HG03565 (cell line): ENCODE data around the gene LIN7C.
A peak's percentile ranks its signal among the peaks of the same experiment; 100 is the strongest.

Experiments used
- ATAC-seq: cut with Tn5 transposase; IDR thresholded peaks from one replicate; pipeline ENCODE4 v1.9.1; 2021; ENCODE audit warnings: mild to moderate bottlenecking, moderate library complexity; ENCODE audit not compliant: unreplicated experiment

Gene LIN7C

DNA sequence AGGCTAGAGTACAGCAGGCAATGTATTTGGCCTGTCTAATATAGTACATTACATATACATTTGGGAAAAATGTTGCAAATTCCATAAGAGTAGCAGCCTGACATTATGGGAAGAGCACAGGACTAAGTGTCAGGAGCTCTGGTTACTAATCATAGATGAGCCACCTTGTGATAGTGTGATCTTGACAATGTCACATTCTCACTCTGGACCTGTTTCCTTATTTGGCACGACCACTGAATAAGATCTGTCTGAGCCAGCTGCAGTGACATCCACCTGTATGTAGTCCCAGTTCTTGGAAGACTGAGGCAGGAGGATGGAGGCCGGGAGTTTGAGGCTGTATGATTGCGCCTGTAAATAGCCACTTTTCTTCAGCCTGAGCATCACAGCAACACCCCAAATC lies 5.7 kb upstream of the LIN7C start:
- ATAC-seq, result no peak

DNA sequence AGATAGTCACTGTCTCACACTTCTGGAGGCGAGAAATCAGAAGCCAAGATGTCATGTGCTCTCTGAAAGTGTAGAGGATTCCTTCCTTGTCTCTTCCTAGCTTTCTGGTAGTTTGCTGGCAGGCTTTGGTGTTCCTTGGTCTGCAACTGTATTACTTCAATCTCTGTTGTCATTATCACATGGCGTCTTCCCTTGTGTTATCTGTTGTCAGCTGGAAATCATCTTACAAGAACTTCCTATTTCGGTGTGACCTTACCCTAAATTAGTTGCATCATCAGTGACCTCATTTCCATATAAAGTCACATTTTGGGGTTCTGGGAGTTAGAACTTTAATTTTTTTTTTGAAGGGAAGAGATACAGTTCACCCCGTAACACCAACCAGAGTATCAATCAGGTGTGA lies 3.3 kb upstream of the LIN7C start:
- ATAC-seq, result no peak

DNA sequence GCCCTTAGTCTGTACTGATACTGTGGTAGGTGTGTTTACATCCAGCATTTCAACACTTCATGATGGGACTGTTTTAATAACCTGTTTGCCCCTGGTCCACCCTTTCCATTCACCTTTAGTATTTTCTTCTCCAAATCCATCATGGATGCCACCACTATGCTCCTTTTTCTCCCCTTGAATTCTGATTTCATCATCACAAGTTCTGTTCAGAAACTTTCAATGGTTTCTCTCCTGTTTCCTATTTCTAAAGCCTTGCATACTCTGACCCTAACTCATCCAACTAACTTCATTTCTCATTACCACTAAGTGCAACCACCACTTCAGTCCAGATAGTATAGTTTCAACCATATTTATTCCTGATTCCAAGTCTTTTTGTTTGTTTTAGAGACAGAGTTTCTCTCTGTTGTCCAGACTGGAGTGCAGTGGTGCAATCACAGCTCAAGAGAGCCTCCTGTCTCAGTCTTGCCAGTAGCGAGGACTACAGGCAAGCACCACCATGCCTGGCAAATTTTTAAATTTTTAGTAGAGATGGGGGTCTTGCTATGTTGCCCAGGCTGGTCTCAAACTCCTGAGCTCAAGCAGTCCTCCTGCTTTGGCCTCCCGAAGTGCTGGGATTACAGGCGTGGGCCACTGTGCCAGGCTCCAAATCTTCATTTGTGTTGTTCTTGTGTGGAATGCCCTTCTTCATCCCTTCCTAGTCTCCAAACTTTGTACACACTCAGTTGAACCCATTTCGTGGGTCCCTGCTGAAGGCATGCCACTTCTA lies 1.2 kb upstream of the LIN7C start:
- ATAC-seq, result no peak

DNA sequence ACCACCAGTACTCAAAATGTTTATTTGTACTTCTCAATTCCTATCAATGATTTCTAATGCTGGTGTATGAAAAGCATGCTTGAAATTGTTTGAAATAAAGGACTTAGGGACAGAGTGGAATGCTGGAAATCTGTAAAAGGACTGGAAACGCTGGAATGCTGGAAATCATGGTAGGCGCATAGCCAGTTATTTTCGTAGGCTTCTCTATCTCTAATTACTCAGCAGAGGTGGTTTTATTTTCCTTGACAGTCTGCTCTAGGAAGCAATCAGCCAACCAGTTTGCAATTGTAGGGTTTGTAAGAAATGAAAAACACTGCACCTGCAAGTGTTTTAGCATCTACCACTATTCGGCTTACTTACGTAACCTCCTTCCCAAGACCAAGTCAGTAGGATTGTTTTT lies 788 bp downstream of the LIN7C start:
- ATAC-seq, result peak; percentile 0

DNA sequence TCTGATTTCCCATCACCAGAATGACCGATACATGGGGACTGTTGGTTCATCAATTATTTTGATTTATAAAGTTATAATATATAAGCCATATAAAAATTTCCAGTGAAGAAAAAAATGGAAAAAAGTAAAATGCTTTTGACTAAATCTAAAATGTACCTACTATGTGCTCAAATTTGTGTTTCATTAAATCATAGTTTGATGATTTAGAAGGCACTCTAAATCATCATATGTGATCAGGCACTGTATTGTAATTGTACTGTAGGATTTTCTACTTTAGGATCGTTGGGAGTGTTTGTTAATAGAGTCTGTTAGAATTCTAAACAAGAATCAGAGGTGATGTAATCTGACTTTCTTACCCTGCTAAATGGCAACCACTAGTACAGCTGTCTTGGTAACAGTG lies 2.4 kb downstream of the LIN7C start:
- ATAC-seq, result no peak

DNA sequence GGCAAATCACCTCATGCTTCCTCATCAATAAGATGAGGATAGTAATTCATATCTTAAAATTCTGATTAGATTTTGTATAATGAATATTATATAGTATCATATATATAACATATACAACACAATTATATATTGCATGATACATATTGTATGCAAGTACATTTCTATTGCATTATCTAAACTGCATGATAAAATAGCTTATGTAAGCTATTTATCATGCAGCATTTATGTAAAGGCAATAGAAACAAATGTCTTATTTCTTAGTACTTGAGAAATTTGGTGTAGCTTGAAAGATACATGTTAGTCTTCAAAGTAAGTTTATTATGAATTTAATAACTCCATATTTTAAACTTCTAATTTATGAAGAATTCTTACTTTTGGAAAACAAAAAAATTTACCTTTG lies 5.5 kb downstream of the LIN7C start:
- ATAC-seq, result no peak

DNA sequence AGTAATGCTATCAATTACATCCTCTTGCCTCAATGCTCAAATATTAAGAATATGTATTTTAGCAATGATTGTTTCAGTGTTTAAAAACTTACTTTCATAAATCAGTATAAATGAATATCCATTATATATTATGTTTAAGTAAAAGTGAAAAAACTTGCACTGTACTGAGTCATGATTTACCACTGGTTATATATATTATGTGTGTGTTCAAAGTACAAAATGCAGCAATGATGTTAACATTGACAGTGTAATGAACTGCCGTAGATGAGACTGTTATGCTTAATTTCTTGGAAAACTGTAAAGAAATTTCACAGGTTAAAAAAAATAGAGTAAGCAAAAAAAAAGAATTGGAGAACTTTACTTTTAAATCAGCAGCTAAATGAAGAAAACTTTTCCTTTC lies 8.7 kb downstream of the LIN7C start:
- ATAC-seq, result no peak

DNA sequence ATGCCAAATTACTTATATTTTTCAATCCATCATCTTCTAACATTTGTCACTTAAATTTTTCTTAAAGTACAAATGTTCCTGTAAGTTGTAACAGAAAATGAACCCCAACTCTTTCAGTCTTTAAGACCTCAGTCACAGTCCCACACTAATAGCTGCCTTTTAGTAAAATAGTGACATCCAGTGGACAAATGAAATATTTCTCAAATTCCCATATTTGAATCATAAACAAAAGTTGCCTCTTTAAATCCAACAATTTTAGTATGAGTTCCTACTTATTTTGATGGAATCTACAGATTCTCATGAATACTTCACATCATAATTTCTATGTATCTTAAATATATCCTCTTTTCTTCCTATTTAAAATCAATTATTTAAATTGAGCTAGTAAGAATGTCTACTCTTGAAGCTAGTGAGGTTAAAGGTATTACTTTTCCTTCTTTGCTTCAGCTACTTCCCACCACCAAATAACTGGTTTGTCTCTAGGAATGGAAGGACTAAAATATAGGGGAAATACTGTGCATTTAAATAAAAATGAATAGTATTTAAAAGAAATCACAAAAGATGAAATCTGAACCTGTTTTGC lies 9.2 kb downstream of the LIN7C start:
- peak; percentile 78 for ATAC-seq

DNA sequence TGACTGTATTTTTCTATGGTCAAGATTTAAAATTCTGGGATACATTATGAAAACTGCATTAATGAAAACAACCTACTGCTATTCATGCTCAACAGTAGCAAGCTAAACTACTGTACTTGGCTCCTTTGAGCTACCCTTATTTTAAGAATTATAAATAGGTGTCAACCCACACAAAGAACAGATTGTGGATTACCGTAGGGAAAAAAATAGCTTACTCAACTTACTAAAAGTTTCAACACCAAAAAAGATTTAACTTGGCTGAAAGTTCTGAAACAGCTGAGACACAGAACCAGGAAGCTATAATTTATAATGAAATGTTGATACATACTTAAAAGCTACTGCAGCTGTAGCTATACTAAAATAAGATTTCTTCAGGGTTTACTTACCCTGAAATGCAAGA lies 10.1 kb downstream of the LIN7C start:
- ATAC-seq, result no peak

DNA sequence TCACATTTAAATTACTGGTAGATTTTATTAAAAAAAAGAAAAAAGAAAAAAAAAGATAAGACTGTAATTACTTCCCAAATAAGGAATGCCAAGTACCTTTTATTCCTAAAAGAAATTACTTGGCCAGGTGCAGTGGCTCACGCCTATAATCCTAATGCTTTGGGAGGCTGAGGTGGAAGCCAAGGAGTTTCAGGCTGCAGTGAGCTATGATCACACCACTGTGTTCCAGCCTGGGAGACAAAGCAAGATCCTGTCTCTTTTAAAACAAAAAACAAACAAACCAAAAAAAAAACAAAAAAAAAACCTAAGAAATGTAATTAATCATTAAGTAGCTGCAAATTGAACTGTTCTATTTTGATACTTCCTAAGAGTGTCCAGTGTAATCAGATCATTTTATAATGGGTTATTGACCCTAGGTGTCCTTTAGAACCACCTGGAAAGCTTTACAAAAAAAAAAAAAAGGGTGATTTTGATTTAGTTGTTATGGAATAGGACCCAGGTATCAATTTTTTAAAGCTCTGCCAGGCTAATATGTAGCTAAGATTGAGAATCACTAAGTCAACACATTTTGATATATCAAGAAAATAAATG lies 10.8 kb downstream of the LIN7C start:
- no peak for ATAC-seq

DNA sequence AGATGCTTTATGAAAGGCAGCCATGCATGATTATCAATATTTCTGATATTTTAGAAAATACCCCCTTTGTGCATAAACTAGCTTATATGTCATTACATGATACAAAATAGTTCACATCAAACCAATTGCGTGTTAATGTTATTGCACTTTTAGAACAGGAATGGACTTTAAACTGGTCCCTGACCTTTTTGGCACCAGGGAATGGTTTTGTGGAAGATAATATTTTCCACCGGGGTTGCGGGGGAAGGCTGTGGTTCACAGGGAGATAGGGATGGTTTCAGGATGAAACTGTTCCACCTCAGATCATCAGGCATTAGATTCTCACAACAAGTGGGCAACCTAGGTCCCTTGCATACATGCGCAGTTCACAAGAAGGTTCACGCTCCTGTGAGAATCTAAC lies 17.5 kb downstream of the LIN7C start:
- ATAC-seq, result no peak

DNA sequence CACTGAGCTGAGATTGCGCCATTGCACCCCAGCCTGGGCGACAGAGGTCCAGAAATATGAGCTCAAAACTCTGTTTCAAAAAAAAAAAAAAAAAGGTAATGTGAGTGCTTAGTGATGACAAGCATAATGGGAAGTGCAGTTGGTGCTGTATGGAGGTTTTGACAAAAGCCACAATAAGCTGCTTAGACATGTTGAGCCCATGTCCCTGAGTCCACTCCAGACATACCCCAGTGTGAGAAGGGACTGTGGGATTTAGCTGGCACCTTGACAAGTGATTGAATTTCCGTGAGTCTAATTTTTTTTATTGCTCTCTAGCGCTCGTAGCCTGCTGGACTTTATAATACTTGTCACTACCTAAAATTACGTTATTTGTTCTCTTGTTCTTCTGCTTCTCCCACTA lies 18.9 kb downstream of the LIN7C start:
- no peak for ATAC-seq

DNA sequence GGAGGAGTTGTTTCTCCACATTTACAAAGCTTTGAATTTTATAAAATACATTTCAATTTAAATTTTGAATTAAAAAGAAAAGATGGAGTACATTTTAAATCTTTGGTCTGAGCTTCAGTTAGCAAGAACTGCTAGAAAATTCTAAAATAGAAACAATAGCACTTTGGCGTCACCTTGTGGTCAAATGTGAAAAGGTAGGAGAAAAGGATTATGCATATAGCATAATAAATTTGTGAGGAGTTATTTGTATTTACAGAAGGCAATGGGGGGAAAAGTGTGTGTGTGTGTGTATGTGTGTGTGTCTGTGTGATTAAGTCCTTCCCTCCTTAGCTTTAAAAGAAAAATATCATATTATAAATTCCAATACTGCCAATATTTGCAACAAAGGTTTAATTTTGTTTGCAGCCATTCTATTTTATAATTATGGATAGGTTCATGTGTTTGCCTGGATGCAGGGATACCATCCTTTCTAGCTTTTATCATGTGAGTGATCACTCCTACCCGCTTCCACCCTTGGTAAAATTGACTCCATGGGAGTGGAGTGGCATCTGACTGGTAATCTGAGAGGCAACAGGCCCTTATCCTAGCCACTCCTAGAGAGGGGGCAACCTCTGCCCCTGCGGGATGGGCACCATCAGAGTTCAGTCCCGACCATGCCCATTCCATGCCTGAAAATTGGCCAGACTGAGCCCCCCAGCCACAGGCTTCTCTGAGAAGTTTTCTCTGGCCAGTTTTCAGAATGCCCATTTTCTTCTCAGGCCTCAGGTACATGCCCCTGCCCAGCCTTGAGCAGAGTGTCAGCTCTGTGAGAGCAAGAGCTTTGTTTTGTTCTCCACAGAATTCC lies 20.4 kb downstream of the LIN7C start:
- peak; percentile 60 for ATAC-seq

DNA sequence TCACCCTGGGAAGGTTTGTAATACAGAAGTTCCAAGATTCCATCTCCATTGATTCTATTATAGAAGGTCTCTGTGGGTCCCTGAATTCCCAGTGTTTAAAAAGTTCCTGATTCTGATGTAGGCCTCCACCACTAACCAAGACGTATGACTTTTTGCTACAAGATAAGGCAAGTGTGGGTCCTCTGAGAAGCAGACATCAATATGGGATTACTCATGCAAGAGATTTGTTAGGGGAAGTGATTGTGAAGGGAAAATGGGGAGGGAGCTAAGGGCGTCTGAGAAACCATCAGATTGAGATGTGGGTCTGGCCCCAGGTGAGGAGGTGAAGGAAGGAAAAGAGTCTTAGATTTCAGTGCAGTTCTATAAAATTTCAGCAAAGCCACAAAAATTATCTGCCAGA lies 23.8 kb downstream of the LIN7C start:
- ATAC-seq, result no peak

DNA sequence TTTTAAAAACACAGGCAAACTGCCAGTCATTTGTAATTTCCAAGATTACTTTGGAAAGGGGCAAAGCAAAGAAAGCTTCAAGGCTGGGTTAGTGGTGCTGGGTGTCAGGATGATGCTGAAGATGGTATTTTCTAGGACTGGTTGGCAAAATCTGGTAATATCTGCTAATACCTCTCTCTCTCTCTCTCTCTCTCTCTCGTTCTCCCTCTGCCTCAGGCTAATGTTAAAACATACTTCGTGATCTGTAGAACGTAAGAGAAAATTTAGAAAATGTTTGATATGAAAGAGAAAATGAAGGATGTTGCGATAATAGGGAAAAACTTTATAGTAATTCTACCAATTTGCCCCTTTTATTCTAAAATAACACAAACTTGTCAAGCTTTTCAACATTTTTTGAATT lies 24.6 kb downstream of the LIN7C start:
- no peak for ATAC-seq

DNA sequence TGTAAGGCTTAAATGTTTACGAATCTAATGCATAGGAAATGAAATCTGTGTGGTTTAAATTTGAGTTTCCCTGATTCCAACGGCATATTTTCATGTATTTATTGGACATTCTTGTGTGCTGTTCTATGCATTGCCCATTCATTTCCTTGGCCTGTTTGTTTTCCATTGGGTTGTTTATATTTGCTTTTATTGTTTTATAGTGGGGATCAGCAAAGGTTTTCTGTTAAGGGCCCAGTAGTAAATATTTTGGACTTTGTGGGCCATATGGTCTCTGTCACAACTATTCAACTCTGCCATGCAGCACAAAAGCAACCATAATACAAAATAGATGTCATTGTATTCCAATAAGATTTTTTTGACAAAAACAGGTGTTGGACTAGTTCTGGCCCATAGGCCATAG lies 28.7 kb downstream of the LIN7C start:
- no peak for ATAC-seq

DNA sequence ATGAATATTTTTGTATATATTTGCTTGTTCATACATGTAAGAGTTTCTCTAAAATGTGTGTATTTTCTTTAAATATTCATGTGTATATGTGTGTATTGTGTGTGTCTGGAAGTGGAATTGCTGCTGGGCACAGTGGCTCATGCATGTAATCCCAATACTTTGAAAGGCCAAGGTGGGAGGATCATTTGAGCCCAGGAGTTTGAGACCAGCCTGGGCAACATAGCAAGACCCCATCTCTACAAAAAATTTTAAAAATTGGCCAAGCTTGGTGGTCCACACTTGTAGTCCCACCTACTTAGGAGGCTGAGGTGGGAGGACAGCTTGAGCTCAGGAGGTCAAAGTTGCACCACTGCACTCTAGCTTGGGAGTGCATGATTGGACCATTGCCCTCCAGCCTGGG lies 29.3 kb downstream of the LIN7C start:
- ATAC-seq, result no peak

DNA sequence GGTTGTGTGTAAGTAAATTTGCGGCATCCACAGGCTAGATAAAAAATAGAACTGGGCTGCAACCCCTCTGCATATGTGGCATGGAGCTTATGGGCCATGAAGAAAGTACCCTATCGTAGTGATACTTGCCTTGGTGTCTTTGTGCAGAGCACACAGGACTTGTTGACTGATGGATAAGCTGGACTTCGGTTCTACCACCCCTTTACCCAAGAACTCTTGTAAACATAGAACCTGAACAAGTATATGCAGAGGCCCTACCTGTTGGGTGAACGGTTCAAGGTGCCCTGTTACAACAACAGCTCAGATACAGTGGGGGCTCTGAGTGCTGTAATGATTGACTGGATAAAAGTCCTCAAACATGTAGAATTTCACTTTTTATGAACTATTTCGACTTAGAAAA lies 30.9 kb downstream of the LIN7C start:
- ATAC-seq, result no peak

DNA sequence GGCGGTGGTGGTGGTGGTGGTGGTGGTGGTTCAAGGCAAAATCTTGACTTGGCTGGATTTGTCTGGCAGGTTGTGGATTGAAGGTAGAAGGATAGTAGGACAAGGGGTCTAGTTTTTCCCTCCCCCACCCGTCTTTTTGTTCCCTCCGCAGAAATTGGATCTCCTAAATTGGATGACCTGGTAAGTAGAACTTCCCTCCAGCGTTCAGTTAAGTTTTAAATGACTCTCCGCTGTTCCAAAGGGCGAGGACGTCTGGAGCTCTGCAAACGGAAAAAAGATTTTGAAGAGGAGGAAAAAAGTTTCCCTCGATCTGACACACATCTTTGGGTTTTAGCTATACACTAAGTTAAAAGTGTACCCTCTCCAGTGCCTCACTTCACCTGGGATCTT lies 33.6 kb downstream of the LIN7C start:
- no peak for ATAC-seq

DNA sequence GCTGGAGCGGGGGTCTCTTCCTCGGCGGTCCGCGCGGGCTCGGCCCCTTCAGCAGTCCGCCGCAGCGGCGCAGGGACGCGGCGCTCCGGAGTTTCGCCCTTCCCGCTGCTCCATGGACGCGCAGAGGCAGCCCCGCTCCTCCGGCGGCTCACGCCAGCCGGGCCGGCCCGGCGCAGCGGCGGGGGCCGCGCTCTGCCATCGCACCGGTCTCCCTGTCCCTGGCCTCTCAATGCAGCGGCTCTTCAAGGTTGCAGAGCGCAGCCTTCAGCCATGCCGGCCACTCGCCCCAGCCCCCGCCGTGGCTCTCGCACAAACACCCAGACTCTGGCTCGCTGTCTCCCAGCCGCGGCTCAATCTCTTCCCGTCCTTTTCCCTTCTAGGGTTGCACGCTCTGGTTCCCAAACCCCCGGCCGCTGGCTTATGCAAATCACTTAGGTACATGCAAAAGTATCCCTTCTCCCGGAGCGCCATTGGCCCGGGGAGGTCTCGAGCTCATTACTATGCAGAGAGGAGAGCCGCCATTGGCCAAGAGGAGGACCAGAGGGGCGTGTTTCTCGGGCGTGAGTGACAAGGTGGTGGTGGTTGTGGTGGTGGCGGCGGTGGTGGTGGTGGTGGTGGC lies 34.1 kb downstream of the LIN7C start, which contains the start of gene LGR4:
Gene LGR4 (minus strand): TSS at position 393 of the 619 bp plus-strand sequence. CDS start 488 bp downstream, outside the sequence.
- peak; percentile 83 for ATAC-seq
